Psoas muscle (tissue), 8 donors: ENCODE results near the gene AK2. TPM values are rescaled to one million over a fixed set of nuclear protein-coding genes. Genes with fewer than 3 reads are reported as not detected.
"Not testable (repeated sequence)": the region's sequence is repeated elsewhere in the genome, so short reads cannot be mapped to it uniquely, and the experiment has no call there.

Experiments used
- ATAC-seq, 4 donors: fragments of 200-7000 bp; cut with Tn5 transposase; one replicate each; pipeline ENCODE4 v1.9.1; 2020; ENCODE audit warnings: moderate library complexity in 3 of 4, mild to moderate bottlenecking in 2 of 4
- DNase-seq, 2 donors: peaks; one replicate each; pipeline ENCODE4 v3.0.0-alpha.2; 2020
- H3K27ac ChIP-seq: fragments of 200-600 bp; one replicate; pipeline ENCODE4 v1.8.0; 2022
- H3K27me3 ChIP-seq, 3 donors: fragments of 200-600 bp in 1 of 3; one replicate each; pipeline versions ENCODE4 v1.6.1 to v1.8.0; 2013 to 2022; ENCODE audit warnings: low read length in 2 of 3, mild to moderate bottlenecking in 2 of 3, moderate library complexity in 1 of 3; ENCODE audit not compliant: insufficient read depth in 3 of 3
- H3K36me3 ChIP-seq, 2 donors: fragments of 200-600 bp in 1 of 2; one replicate each; pipeline versions ENCODE4 v1.6.1 to v1.8.0; 2013 to 2022; ENCODE audit warnings: low read depth in 1 of 2, mild to moderate bottlenecking in 1 of 2, moderate library complexity in 1 of 2; ENCODE audit not compliant: insufficient read depth in 1 of 2
- H3K4me1 ChIP-seq: fragments of 200-600 bp; one replicate; pipeline ENCODE4 v1.8.0; 2022
- H3K4me3 ChIP-seq: fragments of 200-600 bp; one replicate; pipeline ENCODE4 v1.8.0; 2022; ENCODE audit warnings: mild to moderate bottlenecking
- H3K9me3 ChIP-seq: fragments of 200-600 bp; one replicate; pipeline ENCODE4 v1.8.0; 2022
- CTCF ChIP-seq: fragments of 200-600 bp; IDR thresholded peaks from one replicate; pipeline ENCODE4 v1.8.0; 2022; ENCODE audit warnings: antibody characterized with exemption
- WGBS, 3 donors: extraction: QIAGEN DNeasy Blood & Tissue Kit; methylation state at CpG; one replicate each; pipeline versions ENCODE4 v1.1.6 to v1.1.7; 2013; 5-methylcytosine and 5-hydroxymethylcytosine counted together
- intact Hi-C, 2 donors: fragments of 100-400 bp; cut with DNase I; formaldehyde crosslinking; loops; one replicate each; pipeline versions ENCODE4 v1.11.0 to v1.14.2; 2022
- polyA plus RNA-seq, 3 donors: library from polyadenylated mRNA; stranded (reverse); fragments of 200-250 nt; gene quantifications; one replicate each; pipeline ENCODE4 v1.2.3, GENCODE V29; 2013
- total RNA-seq, 4 donors: library from RNA; stranded (reverse); fragmentation: NEBNext Ultra II Directional in 2 of 4; extraction: Animal tissue kit (Norgen Biotek cat#: 25700) in 2 of 4; gene quantifications; one replicate each; pipeline versions ENCODE4 v1.2.1 to v1.2.4, GENCODE V29; 2021 to 2023
- donor health status: healthy with polysubstance abuse.
- donor health status: DM: no; HTN: no; CAD: no; lungs with moderate emphysema.
- donor health status: Bipolar disorder and iron deficiency.
- donor health status: healthy.
- donor health status: DM: yes; HTN: yes; CAD: no.
- donor health status: DM: no; HTN: no; CAD: no.
- donor health status: DM: no; HTN: no; CAD: no.
- donor health status: DM: yes; HTN: yes; CAD: no.

The AK2 gene
- total and polyA plus RNA-seq, 7 donors = 108 to 270 (median 152) TPM

GRCh38 chr1:33065301-33065700 lies 28.6 kb upstream of the AK2 start:
- intact Hi-C loops = no loop called here
- Histone ChIP-seq H3K27me3 (no peaks in the 10 kb centered on the region), H3K4me3 (no peak overlapping the region), H3K36me3 (no peaks in the 10 kb centered on the region), H3K9me3 (peaks cover 19% of the 10 kb centered on the region), H3K27ac (no peak overlapping the region), H3K4me1 (no peaks in the 10 kb centered on the region)
- ATAC-seq (no peak), DNase-seq (no peak)
- no peak for TF ChIP-seq CTCF
- WGBS, 3 donors = 88 to 91% (median 90%) methylated on average over 10 of the region's 10 CpGs

- H3K27me3 ChIP-seq, H3K27ac ChIP-seq, ATAC-seq, H3K4me3 ChIP-seq, DNase-seq, intact Hi-C loops, H3K36me3 ChIP-seq, H3K4me1 ChIP-seq: not testable (repeated sequence)
- H3K9me3 ChIP-seq = peaks cover 19% of the 10 kb centered on the region
- WGBS, 3 donors = 92 to 93% (median 93%) methylated on average over 9 of the region's 9 CpGs
Observed at GRCh38 chr1:33064284-33064683, 27.6 kb upstream of the AK2 start.

GRCh38 chr1:33061834-33062233 lies 25.2 kb upstream of the AK2 start:
- intact Hi-C loops = no loop called here
- Histone ChIP-seq H3K27me3 (no peaks in the 10 kb centered on the region), H3K9me3 (peaks cover 19% of the 10 kb centered on the region), H3K4me1 (no peaks in the 10 kb centered on the region), H3K27ac (no peak overlapping the region), H3K36me3 (no peaks in the 10 kb centered on the region), H3K4me3 (no peak overlapping the region)
- no peak for DNase-seq
- no peak for TF ChIP-seq CTCF
- no peak for ATAC-seq

GRCh38 chr1:33060579-33061083 lies 23.9 kb upstream of the AK2 start:
- Histone ChIP-seq H3K4me3 (no peak overlapping the region), H3K9me3 (peaks cover 12% of the 10 kb centered on the region), H3K27me3 (no peaks in the 10 kb centered on the region), H3K36me3 (no peaks in the 10 kb centered on the region), H3K4me1 (no peaks in the 10 kb centered on the region), H3K27ac (no peak overlapping the region)
- 25 to 35% (median 28%) methylated on average over 2 of the region's 2 CpGs for WGBS, 3 donors
- ATAC-seq = peak; percentile 59 to 72 (median 65)
- DNase-seq = peak; percentile 63 to 81
- no peak for TF ChIP-seq CTCF
- intact Hi-C loops = no loop called here

GRCh38 chr1:33057095-33057494 lies 20.4 kb upstream of the AK2 start:
- Histone ChIP-seq H3K36me3 (no peaks in the 10 kb centered on the region), H3K4me3 (no peak overlapping the region), H3K4me1 (no peaks in the 10 kb centered on the region), H3K27me3 (no peaks in the 10 kb centered on the region), H3K9me3 (no peaks in the 10 kb centered on the region), H3K27ac (no peak overlapping the region)
- no peak for ATAC-seq
- WGBS, 3 donors = 77 to 85% (median 81%) methylated on average over 2 of the region's 2 CpGs
- TF ChIP-seq CTCF = no peak
- intact Hi-C loops = loop anchor here (5.0 kb wide), 2 partner anchors 110 to 125 kb away; no protein-coding TSS in a partner anchor
- no peak for DNase-seq
